Testis (tissue), 3 donors: ENCODE data around the gene TIMP2. TPM values are rescaled to one million over a fixed set of nuclear protein-coding genes. Genes with fewer than 3 reads are reported as not detected.

Experiments
- DNase-seq: peaks from one replicate; pipeline ENCODE4 v3.0.0-alpha.2; 2019
- H3K27ac ChIP-seq, 2 donors: fragments of 200-600 bp; sonication (generic); one replicate each; pipeline ENCODE4 v1.5.1; 2019
- H3K27me3 ChIP-seq: fragments of 200-600 bp; sonication (generic); one replicate; pipeline ENCODE4 v1.5.1; 2019
- H3K36me3 ChIP-seq: fragments of 200-600 bp; sonication (generic); one replicate; pipeline ENCODE4 v1.5.1; 2017; ENCODE audit warnings: low read depth; ENCODE audit errors: missing control alignments
- H3K4me1 ChIP-seq: fragments of 200-600 bp; sonication (generic); one replicate; pipeline ENCODE4 v1.5.1; 2019
- H3K4me3 ChIP-seq, 2 donors: fragments of 200-600 bp; sonication (generic); one replicate each; pipeline ENCODE4 v1.5.1; 2017 to 2019
- H3K9me3 ChIP-seq: fragments of 200-600 bp; sonication (generic); one replicate; pipeline ENCODE4 v1.5.1; 2017
- CTCF ChIP-seq, 3 experiments: fragments of 450-650 bp in 2 of 3; fragments of 200-600 bp in 1 of 3; sonication (generic) in 1 of 3; IDR thresholded peaks; one replicate each; pipeline ENCODE4 v1.5.1; 2016 to 2019; ENCODE audit warnings: antibody characterized with exemption in 3 of 3, mild to moderate bottlenecking in 2 of 3, moderate library complexity in 1 of 3
- POLR2A ChIP-seq: fragments of 450-650 bp; IDR thresholded peaks from one replicate; pipeline ENCODE4 v1.6.1; 2017; ENCODE audit warnings: antibody characterized with exemption, mild to moderate bottlenecking, moderate library complexity
- WGBS, 2 donors: methylation state at CpG; one replicate each; pipeline ENCODE4 v1.1.5; 2018; 5-methylcytosine and 5-hydroxymethylcytosine counted together
- intact Hi-C: fragments of 100-400 bp; cut with DNase I; formaldehyde crosslinking; loops from one replicate; pipeline ENCODE4 v1.15.1; 2023; ENCODE audit warnings: low total_unique reads
- polyA plus RNA-seq: library from polyadenylated mRNA; stranded (reverse); fragments of 350-450 nt; fragmentation: Illumina TruSeq; extraction: RNeasy Lipid Tissue Mini Kit (QIAGEN cat#74804); gene quantifications from one replicate; pipeline ENCODE4 v1.2.3, GENCODE V29; 2014; ENCODE audit warnings: low read depth, low replicate concordance; ENCODE audit not compliant: insufficient read depth
- total RNA-seq, 2 donors: library from RNA; depleted of rRNA; stranded (reverse); fragments of >200 nt; gene quantifications; one replicate each; pipeline ENCODE4 v1.2.3, GENCODE V29; 2016

The TIMP2 gene
- total and polyA plus RNA-seq, 3 donors from 2014 or later = 262 to 482 (median 465) TPM

- Histone ChIP-seq H3K9me3 (no peaks in the 10 kb centered on the region), H3K27me3 (no peaks in the 10 kb centered on the region), H3K27ac (no peak overlapping the region), H3K4me3 (no peak overlapping the region), H3K36me3 (no peaks in the 10 kb centered on the region), H3K4me1 (no peaks in the 10 kb centered on the region)
- intact Hi-C loops = no loop called here
- TF ChIP-seq CTCF (IDR thresholded peaks at IDR 0.05) = no peak
- TF ChIP-seq POLR2A = no peak
- 88 to 90% methylated on average over 15 of the region's 15 CpGs for WGBS, 2 donors
- no peak for DNase-seq
Observed at GRCh38 chr17:78831688-78832540, 93.3 kb downstream of the TIMP2 start.

GRCh38 chr17:78829477-78829876 is 95.7 kb downstream of the TIMP2 start:
- intact Hi-C loops = no loop called here
- no peaks in the 10 kb centered on the region for H3K9me3 ChIP-seq

GRCh38 chr17:78828470-78829185 is 96.6 kb downstream of the TIMP2 start:
- WGBS, 2 donors = 93 to 95% methylated on average over 14 of the region's 14 CpGs
- no peak for DNase-seq
- no peak overlapping the region for H3K27ac ChIP-seq

More at GRCh38 chr17:78829477-78829876, 95.7 kb downstream of the TIMP2 start:
- no peaks in the 10 kb centered on the region for H3K36me3 ChIP-seq
- no peak for TF ChIP-seq POLR2A
- TF ChIP-seq CTCF (IDR thresholded peaks at IDR 0.05) = no peak
- no peaks in the 10 kb centered on the region for H3K4me1 ChIP-seq
- H3K27me3 ChIP-seq = no peaks in the 10 kb centered on the region
- H3K4me3 ChIP-seq = no peak overlapping the region
- WGBS, 2 donors = 96 to 98% methylated on average over 5 to 6 of the region's 6 CpGs
- H3K27ac ChIP-seq = no peak overlapping the region
- DNase-seq = no peak

GRCh38 chr17:78826836-78827509 is 98.2 kb downstream of the TIMP2 start:
- Histone ChIP-seq H3K27me3 (no peaks in the 10 kb centered on the region), H3K4me1 (no peaks in the 10 kb centered on the region), H3K27ac (no peak overlapping the region), H3K36me3 (no peaks in the 10 kb centered on the region), H3K4me3 (no peak overlapping the region), H3K9me3 (no peaks in the 10 kb centered on the region)
- DNase-seq = no peak
- WGBS, 2 donors = 87 to 89% methylated on average over 17 to 21 of the region's 21 CpGs
- TF ChIP-seq CTCF (IDR thresholded peaks at IDR 0.05) (no peak), POLR2A (no peak)
- intact Hi-C loops = no loop called here

More at GRCh38 chr17:78828470-78829185, 96.6 kb downstream of the TIMP2 start:
- intact Hi-C loops = no loop called here
- Histone ChIP-seq H3K36me3 (no peaks in the 10 kb centered on the region), H3K4me1 (no peaks in the 10 kb centered on the region), H3K9me3 (no peaks in the 10 kb centered on the region), H3K27me3 (no peaks in the 10 kb centered on the region), H3K4me3 (no peak overlapping the region)
- TF ChIP-seq POLR2A = no peak
- TF ChIP-seq CTCF (IDR thresholded peaks at IDR 0.05) = no peak
